GM18858 (cell line): Measurements from ENCODE around the gene ACSM3.
"Not testable (repeated sequence)": the region's sequence is repeated elsewhere in the genome, so short reads cannot be mapped to it uniquely, and the experiment has no call there.

Experiments used
- ATAC-seq: cut with Tn5 transposase; IDR thresholded peaks from one replicate; pipeline ENCODE4 v1.9.1; 2021; ENCODE audit not compliant: unreplicated experiment

Gene ACSM3

DNA sequence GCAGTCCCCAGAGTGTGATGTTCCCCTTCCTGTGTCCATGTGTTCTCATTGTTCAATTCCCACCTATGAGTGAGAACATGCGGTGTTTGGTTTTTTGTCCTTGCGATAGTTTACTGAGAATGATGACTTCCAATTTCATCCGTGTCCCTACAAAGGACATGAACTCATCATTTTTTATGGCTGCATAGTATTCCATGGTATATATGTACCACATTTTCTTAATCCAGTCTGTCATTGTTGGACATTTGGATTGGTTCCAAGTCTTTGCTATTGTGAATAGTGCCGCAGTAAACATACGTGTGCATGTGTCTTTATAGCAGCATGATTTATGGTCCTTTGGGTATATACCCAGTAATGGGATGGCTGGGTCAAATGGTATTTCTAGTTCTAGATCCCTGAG, 8.0 kb upstream of the ACSM3 start:
- not testable (repeated sequence) for ATAC-seq

- ATAC-seq = no peak
These were observed 3.5 kb upstream of the ACSM3 start for GRCh38 chr16:20760346-20760745.

DNA sequence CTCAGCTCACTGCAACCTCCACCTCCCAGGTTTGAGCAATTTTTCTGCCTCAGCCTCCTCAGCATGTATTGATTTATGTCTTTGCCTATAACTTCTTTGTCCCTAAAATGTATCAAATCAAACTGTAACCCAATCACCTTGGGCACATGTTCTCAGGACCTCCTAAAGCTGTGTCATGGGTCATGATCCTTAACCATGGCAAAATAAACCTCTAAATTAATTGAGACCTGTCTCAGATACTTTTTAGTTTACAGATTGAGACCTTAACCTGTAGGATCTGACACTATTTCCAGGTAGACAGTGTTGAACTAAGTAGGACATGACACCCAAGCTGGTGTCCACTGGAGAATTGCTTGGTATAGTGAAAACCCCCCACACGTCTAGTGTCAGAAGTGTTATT, 2.6 kb upstream of the ACSM3 start:
- ATAC-seq = no peak

GRCh38 chr16:20762404-20763123, 1.2 kb upstream of the ACSM3 start:
- no peak for ATAC-seq

GRCh38 chr16:20764448-20764847, 634 bp downstream of the ACSM3 start:
- not testable (repeated sequence) for ATAC-seq

- ATAC-seq = no peak
These were observed 1.9 kb downstream of the ACSM3 start for GRCh38 chr16:20765732-20766131.

GRCh38 chr16:20766294-20766693, 2.5 kb downstream of the ACSM3 start:
- no peak for ATAC-seq

DNA sequence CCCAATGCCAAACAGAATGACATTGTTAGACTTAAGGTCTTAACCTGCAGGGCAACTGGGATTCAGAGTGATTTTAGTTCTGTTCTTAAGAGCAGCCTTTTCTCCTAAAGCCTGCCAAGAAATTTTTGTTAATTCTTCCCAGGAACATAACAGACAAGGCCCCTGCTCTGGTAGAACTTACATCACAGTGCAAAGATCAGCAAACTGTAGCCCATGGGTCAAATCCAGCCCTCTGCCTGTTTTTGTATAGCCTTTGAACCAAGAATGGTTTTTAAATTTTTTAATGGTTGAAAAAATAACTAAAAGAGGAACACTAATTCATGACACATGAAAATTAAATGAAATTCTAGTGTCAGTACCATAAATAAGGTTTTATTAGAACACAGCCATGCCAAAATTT, 3.8 kb downstream of the ACSM3 start:
- ATAC-seq = no peak

DNA sequence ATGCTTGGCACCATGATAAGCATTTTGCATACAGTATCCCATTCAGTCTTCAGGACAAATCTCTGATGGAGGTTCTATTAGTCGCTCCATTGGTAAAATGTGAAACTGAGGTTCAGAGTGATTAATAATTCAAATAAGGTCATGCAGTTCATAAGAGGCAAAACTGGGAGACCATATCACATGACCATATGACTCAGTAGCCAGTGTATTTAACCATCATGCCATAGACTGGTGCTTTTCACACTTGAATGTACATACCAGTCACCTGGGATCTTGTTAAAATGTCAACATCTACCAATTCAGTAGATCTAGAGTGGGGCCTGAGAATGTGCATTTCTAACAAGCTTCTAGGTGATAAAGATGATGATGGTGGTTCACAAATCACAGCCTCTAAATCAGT, 4.3 kb downstream of the ACSM3 start:
- no peak for ATAC-seq

DNA sequence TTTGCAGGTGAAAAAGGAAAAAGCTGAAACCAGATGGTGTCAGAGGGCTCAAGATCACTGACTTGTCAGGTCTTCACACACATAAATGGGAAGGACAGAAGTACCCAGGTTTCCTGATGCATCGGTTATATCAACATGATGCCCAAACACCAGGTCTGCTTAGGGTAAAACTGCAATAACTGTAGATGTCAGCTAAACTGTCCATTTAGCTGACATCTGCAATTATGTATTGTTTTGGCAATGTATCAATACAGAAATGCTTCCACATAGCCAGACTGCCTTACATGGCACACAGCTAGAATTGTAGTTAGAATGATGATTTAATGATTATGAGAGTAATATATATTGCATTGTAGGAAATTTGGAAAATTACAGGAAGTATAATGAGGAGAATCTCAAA, 5.0 kb downstream of the ACSM3 start:
- no peak for ATAC-seq

GRCh38 chr16:20773679-20774078, 9.9 kb downstream of the ACSM3 start:
- no peak for ATAC-seq

- no peak for ATAC-seq
These were observed 11.0 kb downstream of the ACSM3 start for GRCh38 chr16:20774703-20775362.

DNA sequence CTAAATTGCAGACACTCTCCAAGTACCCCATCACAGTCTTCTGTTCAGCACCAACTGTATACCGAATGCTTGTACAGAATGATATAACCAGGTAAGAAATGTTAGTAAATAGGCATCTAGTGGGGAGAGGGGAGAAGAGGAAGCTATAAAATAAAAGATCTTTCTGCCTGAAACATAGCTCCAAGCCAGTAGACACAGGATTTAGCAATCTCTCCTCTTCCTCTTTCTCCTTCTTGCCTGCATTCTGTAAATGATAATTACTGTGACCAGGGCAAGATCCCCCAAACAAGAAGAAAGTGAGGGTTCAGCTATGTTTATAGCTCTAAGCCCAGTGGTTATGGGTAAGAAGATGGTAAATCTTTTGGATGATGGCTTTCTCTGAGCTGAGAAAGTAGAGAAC, 17.9 kb downstream of the ACSM3 start:
- no peak for ATAC-seq

DNA sequence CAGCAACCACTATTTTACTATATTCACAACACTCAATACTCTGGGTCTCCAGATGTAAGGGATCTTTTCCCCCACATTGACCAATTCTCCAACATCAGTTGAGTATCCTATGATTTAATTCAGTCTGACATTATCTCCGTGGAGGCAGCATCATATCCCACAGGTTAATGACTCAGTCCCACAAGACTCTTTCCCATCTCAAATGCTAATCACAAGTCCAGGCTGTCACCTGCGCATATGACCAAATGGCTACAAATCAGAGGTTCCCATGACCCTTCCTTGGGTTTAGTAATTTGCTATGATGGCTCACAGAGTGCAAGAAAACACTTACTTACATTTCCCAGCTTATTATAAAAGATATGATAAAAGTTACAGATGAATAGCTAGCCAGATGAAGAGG, 18.7 kb downstream of the ACSM3 start:
- ATAC-seq = no peak

GRCh38 chr16:20784204-20784603, 20.4 kb downstream of the ACSM3 start:
- ATAC-seq = no peak

DNA sequence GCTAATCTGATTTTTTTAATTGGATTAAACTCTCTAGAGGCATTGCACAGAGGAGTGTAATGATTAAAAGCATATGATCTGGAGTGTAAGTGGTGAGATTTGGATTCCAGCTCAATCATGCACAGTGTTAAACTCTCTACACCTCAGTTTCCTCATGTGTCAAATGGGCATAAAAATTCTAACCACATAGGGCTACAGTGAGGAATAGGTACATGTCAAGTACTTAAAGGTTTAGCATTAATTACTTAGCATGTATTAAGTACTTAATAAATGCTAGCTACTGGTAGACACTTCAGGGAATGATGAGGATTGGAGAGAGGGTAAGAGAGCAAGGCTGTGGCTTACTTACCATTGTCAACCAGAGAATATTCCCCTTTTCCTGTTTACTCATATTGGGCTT, 25.3 kb downstream of the ACSM3 start:
- no peak for ATAC-seq

DNA sequence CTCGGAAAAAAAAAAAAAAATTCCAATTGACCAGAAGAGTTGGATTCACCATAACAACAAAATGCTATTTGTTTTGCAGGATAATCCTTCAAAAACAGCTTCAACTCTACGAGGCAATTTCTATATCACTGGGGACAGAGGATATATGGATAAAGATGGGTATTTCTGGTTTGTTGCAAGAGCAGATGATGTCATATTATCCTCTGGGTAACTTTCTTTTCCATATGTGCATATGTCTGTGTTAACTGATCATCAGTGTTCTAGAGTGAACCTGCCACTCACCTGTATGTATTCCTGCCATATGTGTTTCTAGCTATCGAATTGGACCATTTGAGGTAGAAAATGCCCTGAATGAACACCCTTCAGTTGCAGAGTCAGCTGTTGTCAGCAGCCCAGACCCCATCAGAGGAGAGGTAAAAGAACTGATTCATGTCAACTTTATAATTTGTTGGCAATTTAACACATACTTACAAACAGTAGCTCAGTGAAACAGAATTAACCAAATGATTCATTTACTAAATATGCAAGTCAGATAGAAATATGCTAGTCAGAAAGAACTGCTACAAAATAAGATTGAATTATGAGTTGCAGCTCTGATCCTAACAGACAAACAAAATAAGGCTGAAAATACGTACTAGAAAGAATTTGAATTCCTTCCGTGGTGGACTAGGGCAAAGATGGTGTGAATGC, 28.3 kb downstream of the ACSM3 start:
- no peak for ATAC-seq

DNA sequence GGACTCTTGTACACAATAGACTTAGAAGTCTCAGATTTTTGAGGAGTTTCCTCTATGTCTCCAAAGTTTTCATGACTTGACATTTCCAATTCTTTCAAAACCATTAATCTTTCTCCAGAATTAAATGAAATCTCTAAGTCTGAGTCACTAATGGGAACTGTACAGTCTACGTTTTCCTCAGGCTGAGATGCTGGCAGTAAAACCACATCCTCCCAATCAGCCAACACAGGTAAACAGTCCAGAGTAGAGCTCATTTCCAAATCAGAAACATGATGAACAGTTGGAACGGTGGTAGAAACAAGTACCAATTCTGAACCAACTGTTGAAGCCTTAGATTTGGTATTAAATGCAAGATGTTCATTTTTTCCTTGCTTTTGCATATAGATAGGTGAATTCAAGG, 34.5 kb downstream of the ACSM3 start:
- no peak for ATAC-seq

GRCh38 chr16:20799599-20799998, 35.8 kb downstream of the ACSM3 start:
- no peak for ATAC-seq

- no peak for ATAC-seq
These were observed 37.5 kb downstream of the ACSM3 start for GRCh38 chr16:20801278-20801677.

GRCh38 chr16:20803192-20803560, 39.4 kb downstream of the ACSM3 start:
- no peak for ATAC-seq

DNA sequence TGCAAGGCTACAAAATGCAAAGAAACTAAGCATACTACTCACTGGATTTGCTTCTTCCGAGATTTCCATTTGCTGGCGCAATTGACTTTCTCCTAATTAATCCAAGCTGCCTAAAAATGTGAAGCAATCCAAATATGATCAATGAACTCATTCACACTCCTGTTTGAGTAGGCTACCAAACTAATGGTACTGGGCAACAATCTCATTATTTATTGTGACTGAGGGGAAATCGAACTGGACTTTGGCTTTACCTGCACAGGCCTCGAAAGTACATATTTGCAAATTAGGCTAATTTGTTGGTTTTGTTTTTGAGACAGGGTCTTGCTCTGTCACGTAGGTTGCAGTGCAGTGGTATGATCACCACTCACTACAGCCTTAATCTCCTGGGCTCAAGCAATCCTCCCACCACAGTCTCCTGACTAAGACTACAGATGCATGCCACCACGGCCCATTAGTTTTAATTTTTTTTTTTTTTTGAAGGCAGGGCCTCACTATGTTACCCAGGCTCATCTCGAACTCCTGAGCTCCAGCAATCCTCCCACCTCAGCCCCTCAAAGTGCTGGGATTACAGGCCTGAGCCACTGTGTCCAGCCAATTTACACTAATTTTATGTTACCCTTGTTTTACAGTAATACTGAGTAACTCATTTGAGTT, 39.9 kb downstream of the ACSM3 start:
- no peak for ATAC-seq
